Retina (tissue), 1 donor: ENCODE measurements around the gene TVP23C.
"Not testable (repeated sequence)": the region's sequence is repeated elsewhere in the genome, so short reads cannot be mapped to it uniquely, and the experiment has no call there.

ENCODE experiments used
- DNase-seq: peaks from one replicate; pipeline ENCODE4 v3.0.0-alpha.2; 2016

Gene TVP23C

GRCh38 chr17:15563375-15563857 is at the start of gene TVP23C:
Gene TVP23C, minus strand, starts transcription at chr17:15563483. Its CDS starts 35 bp downstream, at chr17:15563448.
- DNase-seq: peak; percentile 83

DNA sequence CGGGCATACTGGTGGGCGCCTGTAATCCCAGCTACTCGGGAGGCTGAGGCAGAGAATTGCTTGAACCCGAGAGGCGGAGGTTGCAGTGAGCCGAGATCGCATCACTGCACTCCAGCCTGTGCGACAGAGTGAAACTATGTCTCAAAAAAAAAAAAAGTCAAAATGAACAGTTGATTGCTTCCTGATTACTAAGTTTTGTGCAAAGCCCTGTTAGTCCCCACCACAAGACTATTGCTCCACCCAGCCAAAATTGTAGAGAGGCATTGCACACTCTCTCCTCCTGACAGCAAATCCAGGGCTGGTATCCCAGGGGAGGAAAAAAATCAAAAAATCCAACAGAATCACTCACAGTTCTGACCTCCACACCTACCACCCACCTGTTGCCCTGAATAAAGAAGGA is 29.7 kb upstream of the TVP23C start:
- DNase-seq: not testable (repeated sequence)

DNA sequence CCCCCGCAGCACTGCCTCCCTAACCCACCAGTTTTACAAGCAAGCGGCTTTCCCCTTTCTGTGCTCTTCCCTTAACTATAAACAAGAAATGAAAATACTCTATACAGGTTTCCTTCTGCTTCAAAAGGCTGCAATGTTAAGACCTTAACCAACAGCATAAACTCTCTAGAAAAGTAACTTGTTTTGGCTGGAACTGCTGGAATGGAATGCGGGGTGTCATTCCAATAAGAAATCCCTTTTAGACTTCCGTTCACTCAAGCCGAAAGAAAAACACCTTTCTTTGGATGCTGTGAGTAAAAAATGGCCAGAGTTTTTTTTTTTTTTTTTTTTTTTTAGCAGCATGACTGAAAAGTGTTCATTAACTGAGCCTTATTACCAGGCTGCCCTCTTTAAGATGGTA is 28.7 kb upstream of the TVP23C start:
- DNase-seq: peak; percentile 28

DNA sequence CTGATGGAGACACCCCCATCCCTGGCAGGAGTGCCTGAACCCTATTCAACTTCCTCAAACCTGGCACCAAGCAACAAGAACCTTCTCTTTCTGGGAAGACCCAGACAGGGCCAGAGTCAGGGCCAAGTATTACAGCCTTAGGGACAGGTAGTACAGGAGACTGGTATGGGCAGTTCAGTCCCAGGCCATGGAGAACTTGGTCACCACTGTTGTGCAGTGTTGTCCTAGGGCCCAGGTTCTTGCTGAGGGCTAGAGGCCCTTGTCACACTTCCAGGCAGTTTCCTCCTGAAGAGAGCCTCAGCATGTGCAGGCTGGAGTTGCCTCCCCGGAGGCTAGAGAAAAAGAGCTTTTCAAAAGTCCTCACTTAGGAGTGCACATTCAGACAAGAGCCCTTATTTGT is 27.6 kb upstream of the TVP23C start:
- not testable (repeated sequence) for DNase-seq

- DNase-seq: not testable (repeated sequence)
Measured at GRCh38 chr17:15589544-15590536, 26.6 kb upstream of the TVP23C start.

GRCh38 chr17:15588017-15588416 is 24.7 kb upstream of the TVP23C start:
- not testable (repeated sequence) for DNase-seq

GRCh38 chr17:15583313-15583712 is 20.0 kb upstream of the TVP23C start:
- not testable (repeated sequence) for DNase-seq

GRCh38 chr17:15581462-15581861 is 18.2 kb upstream of the TVP23C start:
- DNase-seq: not testable (repeated sequence)

GRCh38 chr17:15576848-15577247 is 13.6 kb upstream of the TVP23C start:
- not testable (repeated sequence) for DNase-seq

DNA sequence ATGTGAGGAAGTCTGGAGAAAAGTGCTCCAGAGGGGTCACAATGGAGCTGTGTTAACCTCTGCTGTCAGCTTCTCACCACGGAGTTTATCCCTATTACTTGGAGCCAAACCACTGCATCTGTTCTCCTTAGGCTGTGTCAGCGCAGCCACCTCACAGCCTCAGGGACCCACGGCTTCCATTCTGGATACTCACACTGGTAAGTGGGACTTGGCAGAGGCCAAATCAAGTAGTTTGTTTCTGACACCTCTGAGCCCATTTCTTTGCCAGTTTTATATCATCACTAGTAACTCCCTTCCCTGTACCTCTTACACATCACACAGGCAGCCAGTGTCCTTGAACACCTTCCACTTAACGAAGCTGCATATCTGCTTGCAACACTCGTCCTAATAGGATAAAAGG is 11.4 kb upstream of the TVP23C start:
- not testable (repeated sequence) for DNase-seq

DNA sequence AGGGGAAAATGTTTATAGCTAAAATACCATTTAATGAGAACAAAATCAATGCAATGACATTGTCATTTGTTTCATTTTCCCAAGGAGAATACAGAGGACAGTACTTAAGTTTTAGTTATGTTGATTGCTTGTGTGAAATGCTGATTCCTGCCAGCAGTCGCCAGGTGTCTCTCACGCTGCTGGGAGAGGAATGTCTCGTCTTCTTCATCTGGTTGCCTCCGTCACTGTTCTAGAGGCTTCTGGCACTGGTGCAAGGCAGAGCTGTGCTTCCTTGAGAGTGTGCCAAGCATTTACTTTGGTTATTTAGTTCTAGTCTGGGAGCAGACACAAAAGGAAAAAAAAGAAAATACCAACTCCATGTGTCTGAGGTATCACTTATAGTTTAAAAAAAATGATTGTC is 10.6 kb upstream of the TVP23C start:
- DNase-seq: not testable (repeated sequence)

DNA sequence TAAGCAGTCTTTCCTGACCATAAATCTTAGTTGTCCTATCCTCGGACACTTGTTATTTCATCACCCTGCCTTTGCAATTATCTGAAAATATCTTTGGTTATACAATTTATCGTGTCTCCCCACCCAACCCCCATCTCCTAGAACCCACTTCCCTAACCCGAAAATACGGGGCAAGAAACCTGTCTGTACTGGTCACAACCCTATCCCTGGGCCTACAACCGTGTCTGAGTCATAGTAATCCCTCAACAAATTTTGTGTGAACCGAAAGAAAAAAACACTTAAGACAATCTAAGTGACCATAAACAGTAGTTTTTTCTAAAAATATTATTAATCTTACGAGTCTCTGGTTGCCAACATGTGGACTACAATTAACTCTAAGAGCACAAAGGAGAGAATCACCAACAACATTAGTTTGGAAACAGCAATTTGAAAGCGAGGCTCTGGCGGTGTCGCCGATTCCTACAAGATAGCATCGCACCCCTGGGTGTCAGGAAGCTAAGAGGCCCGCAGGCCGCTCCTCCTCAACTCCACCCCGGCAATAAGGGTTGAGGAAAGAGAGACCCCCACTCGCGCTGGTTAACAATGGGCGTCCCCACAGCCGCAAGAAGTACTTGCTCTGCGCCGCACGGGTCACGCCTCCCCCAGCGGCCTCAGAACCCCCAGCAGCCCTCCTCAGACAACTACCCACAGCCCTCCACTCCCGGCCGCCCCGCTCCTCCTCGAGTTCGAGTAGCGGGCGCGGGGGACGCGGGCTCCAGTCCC is 489 bp downstream of the TVP23C start:
- DNase-seq: not testable (repeated sequence)

GRCh38 chr17:15561439-15561838 is 1.8 kb downstream of the TVP23C start:
- not testable (repeated sequence) for DNase-seq

DNA sequence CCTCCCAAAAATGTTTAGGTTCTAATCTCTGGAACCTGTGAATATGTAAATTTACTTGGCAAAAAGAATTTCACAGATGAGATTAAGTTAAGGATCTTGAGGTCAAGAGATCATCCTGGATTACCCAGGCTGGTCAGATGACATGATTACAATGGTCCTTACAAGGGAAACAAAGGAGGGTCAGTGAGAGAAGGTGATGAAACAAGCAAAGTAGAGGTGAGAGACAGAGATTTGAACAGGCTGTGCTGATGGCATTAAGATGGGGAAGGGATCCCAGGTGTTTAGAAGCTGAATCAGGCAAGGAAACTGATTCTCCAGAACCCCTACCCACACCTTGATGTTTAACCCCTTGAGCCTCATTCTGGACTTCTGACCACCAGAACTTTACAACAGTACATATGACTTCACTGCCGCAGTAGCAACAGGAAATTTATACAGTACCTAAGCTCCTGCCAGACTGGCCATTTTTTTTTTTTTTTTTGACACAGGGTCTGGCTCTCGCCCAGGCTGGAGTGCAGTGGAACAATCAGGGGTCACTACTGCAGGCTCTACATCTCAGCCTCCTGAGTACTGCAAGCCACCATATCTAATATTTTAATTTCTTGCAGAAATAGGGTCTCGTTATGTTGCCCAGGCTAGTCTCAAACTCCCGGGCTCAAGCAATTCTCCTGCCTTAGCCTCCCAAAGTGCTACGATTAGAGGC is 4.7 kb downstream of the TVP23C start:
- not testable (repeated sequence) for DNase-seq

- not testable (repeated sequence) for DNase-seq
Measured at GRCh38 chr17:15557334-15557832, 5.9 kb downstream of the TVP23C start.

- DNase-seq: not testable (repeated sequence)
Measured at GRCh38 chr17:15552932-15553331, 10.4 kb downstream of the TVP23C start.

GRCh38 chr17:15549552-15549951 is 13.7 kb downstream of the TVP23C start:
- DNase-seq: not testable (repeated sequence)

DNA sequence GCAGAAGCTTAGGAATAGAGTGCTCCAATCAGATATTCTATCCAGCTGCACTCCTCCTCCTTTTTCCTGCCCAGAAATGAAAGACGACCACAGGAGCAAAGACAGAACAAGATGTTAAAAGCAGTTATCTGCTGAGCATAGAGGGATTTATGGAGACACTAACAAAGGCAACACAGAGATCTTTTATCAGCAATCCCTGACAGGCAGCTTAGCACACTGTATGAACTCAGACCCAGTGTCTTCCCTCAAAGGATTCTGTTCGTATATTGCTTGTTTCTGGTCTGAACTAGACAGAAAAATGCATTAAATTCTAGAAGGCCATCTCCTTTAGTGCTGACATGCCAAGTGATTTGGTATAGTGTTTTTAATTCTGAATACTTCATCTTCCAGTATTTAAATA is 16.7 kb downstream of the TVP23C start:
- DNase-seq: not testable (repeated sequence)

- not testable (repeated sequence) for DNase-seq
Measured at GRCh38 chr17:15540371-15541219, 22.7 kb downstream of the TVP23C start.

DNA sequence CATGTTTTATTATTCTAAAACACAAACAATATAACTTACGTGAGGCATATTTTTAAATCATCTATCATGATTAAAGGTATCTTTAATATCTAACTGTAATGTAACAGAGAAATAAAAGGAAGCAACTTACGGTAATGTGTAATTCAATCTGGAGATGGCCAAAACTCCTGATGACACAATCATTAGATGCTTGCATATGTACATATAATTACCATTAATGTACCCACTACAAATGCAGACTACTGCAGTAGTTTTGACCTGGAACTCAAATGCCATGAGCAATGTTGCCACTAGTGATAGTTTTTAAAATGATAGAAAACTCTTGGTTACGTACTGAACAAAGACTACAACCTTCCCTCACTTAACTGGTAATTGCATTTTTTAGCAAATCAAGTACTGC is 30.2 kb downstream of the TVP23C start:
- not testable (repeated sequence) for DNase-seq
